HepG2 (cell line): ENCODE measurements around the gene ZNF277.

Source experiments
- POLR2A ChIP-seq, 2 experiments: IDR thresholded peaks; 2 replicates each; pipeline ENCODE4 v1.6.1; 2011; ENCODE audit warnings: low read depth in 2 of 2, low read length in 2 of 2, mild to moderate bottlenecking in 1 of 2, moderate library complexity in 1 of 2; ENCODE audit not compliant: insufficient read depth in 1 of 2
- TF ChIP-seq, protein P1 (sequence below): IDR thresholded peaks from 2 replicates; pipeline ENCODE4 v1.6.1; 2012; ENCODE audit warnings: low read length, improper control_type of control experiment

- TF ChIP-seq, protein P1, sequence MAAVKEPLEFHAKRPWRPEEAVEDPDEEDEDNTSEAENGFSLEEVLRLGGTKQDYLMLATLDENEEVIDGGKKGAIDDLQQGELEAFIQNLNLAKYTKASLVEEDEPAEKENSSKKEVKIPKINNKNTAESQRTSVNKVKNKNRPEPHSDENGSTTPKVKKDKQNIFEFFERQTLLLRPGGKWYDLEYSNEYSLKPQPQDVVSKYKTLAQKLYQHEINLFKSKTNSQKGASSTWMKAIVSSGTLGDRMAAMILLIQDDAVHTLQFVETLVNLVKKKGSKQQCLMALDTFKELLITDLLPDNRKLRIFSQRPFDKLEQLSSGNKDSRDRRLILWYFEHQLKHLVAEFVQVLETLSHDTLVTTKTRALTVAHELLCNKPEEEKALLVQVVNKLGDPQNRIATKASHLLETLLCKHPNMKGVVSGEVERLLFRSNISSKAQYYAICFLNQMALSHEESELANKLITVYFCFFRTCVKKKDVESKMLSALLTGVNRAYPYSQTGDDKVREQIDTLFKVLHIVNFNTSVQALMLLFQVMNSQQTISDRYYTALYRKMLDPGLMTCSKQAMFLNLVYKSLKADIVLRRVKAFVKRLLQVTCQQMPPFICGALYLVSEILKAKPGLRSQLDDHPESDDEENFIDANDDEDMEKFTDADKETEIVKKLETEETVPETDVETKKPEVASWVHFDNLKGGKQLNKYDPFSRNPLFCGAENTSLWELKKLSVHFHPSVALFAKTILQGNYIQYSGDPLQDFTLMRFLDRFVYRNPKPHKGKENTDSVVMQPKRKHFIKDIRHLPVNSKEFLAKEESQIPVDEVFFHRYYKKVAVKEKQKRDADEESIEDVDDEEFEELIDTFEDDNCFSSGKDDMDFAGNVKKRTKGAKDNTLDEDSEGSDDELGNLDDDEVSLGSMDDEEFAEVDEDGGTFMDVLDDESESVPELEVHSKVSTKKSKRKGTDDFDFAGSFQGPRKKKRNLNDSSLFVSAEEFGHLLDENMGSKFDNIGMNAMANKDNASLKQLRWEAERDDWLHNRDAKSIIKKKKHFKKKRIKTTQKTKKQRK, result no peak
- TF ChIP-seq POLR2A (IDR thresholded peaks at IDR 0.05; ENCODE audit: insufficient read depth in 1 of 2, low read depth in 2 of 2, low read length in 2 of 2), result no peak
Observed at GRCh38 chr7:112199672-112200071, 6.8 kb upstream of the ZNF277 start.
